ENCODE results near the gene TMEM9.
"Not testable (repeated sequence)": the region's sequence is repeated elsewhere in the genome, so short reads cannot be mapped to it uniquely, and the experiment has no call there.

- not testable (repeated sequence) for TF ChIP-seq CTCF (IDR thresholded peaks at IDR 0.05); REST (IDR thresholded peaks at IDR 0.05; ENCODE audit: insufficient read depth in 1 of 2, low read depth in 2 of 2, low read length in 1 of 2); POLR2AphosphoS5 (IDR thresholded peaks at IDR 0.05; ENCODE audit: low read depth, low read length); SIN3A (IDR thresholded peaks at IDR 0.05; ENCODE audit: borderline replicate concordance, insufficient read depth, low read depth, low read length); TCF7L2 (IDR thresholded peaks at IDR 0.05; ENCODE audit: low read depth, low read length)
These were observed 8.8 kb upstream of the TMEM9 start for GRCh38 chr1:201163036-201163435.
